Stimulated activated CD4-positive, alpha-beta T cell treated with anti-CD3 and anti-CD28 coated beads, Interleukin-4, amount 100 ng/mL, for 24 hours (primary cell): Measurements from ENCODE around the gene TBX1.
"Not testable (repeated sequence)": the region's sequence is repeated elsewhere in the genome, so short reads cannot be mapped to it uniquely, and the experiment has no call there.

Experiments used
- DNase-seq: peaks from one replicate; pipeline ENCODE4 v3.0.0-alpha.2; 2020

TBX1 gene

DNA sequence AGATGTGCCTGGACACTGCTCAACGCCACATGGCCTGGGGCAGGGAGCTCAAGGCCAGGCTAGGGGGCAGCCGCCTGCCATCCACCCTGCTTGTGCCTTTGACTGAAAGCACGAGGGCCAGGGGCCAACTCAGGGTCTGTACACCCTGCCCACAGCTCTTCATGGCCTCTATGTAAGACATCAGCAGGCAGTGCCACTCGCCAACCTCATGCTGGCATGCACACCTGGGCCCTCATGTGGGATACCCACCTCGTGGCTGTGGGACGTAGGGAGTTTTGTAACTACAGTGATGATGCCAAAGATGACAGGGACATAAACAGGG, 25.6 kb downstream of the TBX1 start:
- no peak for DNase-seq

DNA sequence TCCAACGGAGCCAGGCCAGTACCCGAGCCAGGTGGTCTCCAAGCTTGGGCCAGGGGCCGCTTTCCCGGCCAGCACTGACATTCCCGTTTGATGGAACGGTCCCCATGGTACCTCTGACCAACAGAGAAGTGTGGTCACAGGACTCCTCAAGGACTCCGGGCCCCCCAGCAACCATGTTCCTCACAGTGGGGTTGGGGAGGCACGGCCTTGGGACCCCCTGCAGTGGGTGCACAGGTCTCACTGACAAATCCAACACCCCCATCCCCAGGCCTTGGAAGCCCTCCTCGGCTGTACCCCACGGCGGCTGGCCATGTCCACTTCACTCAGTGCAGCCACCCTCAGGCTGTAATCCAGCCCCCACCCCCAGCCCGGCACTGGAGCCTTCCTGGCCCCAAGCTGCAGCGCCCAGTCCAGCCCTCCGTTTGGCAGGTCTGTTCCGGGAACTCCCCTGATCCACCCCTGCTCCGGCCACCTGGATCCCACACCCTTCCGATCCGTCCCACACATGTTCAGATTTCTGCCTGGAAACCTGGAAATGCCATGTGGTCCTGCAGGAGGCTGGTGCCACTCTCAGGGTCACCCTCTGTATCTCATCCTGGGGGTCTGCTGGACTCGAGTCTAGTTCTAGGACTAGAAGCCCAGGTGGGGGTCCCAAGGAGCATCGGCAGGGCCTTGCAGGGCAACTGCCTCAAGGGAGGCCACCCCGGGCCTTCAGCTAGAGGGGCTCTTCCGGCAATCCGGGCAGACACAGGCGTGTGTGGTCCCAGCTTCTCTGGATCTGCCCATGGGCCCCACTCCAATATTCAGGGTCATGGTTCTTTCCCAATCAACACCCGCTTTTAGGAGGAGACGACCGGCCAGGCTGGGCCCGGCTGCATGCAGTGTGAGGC, 26.6 kb downstream of the TBX1 start:
- DNase-seq = no peak

DNA sequence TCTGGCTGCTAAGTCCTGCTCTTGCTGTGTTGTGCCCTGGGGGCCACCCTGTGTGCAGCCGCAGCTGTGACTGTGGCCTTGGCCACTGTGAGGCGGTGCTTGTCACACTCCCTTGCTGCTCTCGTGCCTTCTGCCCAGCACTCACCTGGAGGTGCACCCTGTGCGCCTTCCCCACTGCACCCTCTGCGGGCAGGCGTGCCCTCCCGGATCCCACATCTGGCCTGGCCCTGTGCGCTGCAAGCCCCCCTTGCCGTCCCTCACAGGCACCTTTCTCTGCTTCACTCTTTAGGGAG, 27.2 kb downstream of the TBX1 start:
- DNase-seq = no peak

DNA sequence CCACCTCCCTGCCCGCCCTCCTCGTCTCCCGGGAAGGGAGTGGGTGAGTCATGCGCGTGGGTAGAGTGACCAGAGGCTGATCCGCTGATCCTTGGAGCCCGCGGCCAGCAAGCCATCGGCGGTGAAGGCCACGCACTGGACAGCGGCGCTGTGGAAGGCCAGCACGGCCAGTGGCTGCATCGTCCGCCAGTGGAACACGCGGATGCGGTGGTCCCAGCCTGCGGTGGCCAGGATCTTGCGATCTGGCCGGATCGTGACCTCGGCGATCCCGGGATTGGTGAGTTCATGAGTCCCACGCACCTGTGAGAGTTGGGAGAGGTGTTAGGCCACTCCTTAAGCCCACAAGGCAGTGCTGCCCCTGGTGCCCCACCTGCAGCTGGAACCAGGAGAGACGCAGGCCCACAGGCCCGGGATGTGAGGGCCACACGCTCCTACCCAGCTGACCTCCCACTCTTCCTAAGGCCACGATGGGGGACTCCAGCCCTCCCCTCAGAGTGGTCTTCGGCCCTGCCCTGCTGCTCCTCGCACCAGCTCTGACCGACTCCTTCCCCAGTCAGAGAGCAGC, 28.2 kb downstream of the TBX1 start:
- no peak for DNase-seq

DNA sequence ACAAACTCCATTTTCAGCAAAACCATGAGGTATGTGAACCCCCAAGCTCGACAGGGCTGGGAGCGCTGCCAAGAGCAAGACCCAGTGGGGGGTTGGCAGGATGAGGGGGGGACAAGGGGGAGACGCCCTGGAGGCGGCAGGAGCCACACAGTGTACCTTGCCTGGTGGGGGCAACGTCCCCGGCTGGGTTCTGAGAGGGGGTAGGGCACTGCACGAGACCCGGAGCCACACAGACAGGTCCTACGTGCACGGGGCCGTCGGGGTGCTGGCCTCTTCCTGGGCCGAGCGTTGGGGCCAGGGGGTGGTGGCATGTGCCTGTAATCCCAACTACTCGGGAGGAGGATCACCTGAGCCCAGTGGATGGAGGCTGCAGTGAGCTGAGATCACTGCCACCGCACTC, 28.8 kb downstream of the TBX1 start:
- no peak for DNase-seq

DNA sequence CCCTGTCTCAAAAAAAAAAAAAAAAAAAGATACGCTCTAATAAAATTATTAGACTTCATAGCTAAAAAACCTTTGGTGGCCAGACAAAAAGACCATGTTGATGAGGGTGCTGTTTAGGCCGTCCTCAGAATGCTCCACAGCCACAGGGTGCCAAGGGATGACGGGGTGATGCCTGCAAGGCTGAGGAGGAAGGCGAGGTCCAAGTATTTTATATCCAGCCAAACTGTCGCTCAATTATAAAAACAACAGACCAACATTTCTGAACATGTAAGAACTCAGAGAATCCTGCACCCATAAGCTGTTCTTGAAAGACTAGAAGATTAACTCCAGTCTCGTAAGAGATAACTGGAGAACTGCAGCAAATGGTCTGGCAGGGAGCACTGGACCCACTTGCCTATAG, 29.2 kb downstream of the TBX1 start:
- no peak for DNase-seq

DNA sequence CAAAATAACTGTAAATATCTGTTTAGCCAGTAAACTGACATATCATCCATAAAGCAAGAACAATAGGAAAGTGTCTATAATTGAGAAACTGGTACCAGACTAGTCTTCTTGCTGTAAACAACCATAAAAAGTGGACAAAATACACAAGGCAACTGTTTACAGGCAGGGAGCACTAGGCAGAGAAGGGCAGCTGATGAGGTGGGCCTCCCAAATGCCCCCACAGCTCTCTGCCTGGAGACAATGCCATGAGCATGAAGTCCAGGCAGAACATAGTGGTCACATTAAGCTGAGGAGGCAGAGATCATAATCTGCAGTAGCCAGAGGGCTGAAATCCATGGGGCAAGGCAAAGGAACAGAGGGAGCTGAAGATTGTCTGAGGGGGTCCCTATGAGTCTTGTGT, 30.7 kb downstream of the TBX1 start:
- no peak for DNase-seq

DNA sequence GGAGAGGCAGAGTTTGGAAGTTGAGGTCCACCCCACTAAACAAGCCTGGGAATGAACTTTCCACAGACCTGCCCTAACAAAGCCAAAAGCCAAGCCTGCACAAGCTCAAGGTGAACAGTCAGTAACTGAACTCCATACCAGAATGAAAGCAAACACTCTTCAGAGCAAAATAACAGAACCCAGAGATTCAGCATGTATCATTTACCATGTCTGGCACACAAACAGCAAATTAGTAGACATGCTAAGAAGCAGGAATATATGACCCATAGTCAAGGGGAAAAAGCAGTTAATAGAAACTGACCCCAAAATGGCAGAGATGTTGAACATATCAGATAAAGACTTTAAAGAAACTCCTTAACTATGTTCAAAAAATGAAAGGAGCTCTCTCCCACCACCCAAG, 31.3 kb downstream of the TBX1 start:
- no peak for DNase-seq

DNA sequence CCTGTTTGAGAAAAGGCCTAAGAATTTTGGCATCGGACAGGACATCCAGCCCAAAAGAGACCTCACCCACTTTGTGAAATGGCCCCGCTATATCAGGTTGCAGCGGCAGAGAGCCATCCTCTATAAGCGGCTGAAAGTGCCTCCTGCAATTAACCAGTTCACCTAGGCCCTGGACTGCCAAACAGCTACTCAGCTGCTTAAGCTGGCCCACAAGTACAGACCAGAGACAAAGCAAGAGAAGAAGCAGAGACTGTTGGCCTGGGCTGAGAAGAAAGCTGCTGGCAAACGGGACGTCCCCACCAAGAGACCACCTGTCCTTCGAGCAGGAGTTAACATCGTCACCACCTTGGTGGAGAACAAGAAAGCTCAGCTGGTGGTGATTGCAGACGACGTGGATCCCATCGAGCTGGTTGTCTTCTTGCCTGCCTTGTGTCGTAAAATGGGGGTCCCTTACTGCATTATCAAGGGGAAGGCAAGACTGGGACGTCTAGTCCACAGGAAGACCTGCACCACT, 31.9 kb downstream of the TBX1 start:
- DNase-seq = not testable (repeated sequence)

DNA sequence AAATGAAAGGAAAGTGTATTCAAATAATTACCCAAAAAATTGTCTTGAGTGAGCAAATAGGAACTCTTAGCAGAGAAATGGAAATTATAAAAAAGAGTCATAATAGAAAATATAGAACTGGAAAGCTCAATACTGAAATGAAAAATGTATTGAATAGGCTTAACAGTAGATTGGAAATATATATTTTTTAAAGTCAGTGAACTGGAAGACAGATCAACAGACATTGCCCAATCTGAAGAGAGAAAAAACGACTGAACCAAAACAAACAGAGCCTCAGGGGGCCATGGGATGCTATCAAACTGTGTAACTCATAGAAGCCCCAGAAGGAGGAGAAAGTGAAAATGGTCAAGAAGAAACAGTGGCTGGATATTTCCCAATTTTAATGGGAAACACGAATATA, 32.6 kb downstream of the TBX1 start:
- DNase-seq = no peak

DNA sequence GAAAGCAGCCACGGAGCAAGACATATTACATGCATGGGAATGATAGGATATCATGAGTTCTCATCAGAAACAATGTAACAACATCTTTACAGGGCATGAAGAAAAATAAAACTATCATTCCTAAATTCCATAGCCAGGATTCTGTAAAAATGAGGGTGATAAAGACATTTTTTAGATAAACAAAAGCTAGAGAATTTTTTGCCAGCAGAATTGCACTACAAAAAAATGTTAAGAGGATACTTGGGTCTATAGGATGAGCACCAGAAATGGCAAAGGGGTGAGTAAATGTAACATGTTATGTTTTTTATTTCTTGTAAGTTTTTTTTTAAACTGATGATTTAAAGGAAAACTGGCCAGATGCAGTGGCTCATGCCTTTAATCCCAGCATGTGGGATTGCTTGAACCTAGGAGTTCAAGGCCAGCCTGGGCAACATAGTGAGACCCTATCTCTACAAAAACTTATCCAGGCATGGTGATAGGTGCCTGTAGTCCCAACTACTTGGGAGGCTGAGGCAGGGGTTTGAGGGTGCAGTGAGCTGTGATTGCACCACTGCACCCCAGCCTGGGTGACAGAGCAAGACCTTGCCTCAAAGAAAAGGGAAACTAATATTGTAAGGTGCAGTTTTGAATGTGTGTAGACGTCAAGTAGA, 33.2 kb downstream of the TBX1 start:
- no peak for DNase-seq

DNA sequence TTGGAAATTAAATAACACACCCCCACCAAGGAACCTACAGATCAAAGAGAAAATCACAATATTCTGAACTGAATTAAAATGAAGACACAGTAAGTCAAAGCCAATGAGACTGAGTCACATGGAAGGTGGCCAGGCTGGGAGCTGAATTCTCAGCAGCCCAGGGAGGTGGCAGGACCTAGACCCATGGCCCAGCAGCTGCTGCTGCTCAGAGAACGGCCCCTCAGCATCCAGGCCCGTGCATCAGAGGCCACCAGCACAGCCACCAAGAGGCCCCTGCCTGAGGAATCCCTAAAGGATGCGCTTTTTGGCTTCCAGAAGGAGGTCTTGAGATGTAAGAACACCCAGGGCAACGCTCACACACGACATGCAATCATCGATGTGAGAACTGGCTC, 35.0 kb downstream of the TBX1 start:
- no peak for DNase-seq

DNA sequence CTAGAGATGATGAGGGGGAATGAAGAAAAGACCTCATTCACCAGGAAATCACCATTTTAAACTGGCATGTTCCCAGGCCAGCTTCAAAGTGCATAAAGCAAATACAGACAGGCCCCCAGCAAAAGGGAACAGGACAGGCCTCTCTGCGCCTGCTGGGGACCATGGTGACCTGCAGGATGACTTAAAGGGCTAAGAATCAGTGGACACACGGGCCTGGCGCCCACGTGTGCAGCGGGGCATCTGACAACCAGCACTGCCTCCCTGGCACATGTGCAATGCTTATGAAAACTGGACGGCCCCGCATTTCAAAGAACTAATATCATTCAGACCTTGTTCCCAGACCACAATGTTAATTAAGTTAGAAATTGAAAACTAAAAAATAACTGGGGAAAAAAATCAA, 35.6 kb downstream of the TBX1 start:
- DNase-seq = no peak

DNA sequence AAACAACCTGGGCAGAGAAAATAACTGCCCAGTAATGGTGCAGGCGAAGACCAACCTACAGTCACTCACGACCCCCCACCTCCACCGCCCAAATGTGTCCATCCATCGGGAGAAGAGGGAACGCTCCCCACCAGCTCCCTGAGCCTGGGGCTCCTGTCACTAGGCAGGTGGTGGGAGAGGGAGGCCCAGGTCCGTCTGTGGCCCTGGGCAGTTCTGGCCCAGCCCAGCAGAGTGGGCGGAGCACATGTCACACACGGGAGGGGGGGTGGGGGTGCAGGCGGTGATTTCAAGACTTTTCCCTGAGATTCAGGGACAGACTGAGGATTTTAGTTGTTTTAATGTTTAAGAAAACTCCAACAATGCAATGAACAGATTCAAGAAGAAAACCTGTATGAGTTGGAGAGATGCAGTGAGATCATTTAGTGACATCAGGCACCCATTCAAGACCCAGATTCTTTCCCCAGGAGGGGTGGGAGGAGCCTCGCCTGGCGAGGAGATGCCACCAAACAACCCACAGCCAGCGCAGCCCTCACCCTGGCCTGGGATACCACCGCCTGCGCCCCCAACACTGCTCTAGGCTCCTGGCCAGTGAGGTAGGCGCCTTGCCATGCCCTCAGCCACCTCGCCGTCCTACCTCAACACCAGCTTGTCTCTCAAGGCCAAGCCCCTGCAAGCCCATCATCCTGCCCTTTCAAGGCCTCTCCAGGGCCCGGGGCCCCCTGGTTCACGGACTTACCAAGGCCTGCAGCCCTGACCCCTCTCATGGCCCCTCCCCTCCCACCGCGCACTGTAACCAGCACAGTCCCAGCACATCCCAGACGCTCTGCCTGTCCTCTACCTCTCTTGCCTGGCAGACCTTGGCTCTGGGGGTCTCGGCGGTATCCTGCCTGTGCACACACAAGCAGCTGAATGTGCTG, 36.8 kb downstream of the TBX1 start:
- DNase-seq = no peak

DNA sequence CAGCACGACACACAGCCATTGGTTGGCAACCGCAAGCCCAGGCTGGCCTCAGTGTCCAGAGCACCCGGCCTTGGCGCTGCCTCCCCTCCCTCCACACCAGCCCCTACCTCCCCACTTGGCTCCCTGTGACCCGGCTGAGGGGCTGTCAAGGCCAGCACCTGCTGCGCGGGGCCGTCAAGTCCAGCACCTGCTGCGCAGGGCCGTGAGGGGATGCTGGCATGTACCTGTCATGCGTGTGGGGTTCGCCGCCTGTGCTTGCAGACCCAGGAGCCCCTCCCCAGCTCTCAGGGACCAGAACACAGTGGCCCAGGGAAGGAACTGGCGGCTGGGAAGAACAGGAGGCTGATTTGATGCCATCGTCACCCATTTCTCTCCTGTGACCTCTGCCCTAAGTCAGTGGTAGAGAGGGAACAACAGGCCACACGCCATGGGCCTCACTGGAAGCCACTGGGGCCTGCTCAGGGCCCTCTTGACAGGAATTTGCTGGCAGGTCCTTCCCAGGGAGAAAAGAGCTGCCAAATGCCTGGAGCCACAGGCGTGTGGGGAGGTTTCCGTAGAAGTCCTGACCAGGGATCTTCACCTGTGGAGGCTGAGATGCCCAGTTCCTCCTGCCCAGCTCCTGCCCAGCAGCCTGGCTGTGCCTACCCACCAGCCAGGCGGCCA, 37.6 kb downstream of the TBX1 start:
- DNase-seq = no peak

DNA sequence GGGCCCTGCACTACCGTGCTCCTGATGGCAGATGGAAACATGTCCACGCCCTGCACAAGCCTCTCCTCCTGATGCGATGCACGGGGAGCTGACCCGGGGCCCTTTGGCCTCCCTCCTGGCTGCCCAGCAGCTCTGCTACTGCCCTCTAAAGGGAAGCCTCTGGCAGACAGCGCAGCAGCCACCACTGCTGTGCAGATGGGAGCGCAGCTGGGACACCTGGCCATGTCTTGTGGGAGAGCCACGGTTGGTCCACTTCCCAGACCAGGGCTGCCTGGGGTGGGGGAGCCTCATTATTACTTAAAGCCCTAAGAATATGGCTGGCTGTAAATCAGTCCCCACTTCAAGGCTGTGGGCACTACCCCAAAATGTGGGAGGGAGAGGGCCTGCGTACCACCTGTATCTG, 38.3 kb downstream of the TBX1 start:
- no peak for DNase-seq

DNA sequence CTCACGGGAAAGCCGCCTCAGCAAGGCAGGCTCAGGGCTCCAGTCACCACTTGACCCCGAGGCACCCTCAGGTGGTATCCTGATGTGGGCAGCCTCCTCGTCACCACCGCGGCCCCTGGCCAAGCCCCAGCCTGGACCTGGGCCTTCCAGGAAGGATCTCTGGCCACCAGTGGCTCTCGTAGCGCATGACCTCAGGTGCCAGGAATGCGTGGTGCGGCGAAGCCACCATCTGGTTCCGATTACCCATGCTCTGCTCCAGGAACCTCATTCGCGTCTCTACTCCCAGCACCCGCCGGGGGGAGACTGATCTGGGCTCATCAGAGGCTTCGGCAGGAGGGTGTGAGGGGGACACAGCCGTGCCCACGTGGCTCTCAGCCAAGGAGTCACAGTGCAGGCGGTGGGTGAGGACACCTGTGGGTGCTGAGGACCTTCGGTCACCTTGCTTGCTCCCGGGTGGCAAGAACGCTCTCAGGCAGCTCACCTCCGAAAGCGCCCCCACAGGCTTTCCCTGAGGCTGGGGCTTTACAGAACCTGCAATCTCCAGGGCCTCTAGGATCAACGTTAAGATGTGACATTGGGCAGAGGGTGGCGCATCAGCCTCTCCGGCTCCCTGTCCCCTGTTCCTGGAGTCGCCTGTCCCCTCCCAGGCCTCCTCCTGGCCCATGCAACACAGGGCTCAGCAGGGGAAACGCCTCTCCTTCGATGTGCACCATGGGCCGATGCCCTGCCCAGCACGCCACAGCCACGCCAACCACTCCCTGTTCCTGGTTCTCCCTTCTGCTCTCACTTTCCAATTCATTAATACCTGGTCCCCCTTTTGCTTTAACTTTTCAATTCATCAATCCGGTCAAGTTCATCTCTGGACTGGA, 39.0 kb downstream of the TBX1 start:
- no peak for DNase-seq

DNA sequence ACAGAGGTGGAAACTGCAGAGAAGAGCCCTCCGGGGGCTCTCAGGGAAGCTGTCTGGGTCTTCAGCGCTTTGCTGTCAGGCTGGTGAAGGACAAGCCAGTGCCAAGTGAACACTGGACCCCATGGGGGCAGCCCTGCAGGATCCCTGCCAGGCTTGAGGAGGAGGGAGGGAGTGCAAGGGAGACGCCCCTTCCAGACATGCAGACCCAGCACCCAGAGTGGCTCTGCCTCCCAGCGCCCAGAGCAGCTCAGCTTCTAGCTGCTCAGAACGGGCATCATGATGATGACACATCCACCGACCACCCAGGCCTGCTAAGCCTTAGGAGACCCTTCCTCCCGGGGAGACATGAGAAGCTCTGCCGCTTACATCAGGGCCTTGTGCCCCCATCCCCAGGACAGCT, 39.7 kb downstream of the TBX1 start:
- no peak for DNase-seq

DNA sequence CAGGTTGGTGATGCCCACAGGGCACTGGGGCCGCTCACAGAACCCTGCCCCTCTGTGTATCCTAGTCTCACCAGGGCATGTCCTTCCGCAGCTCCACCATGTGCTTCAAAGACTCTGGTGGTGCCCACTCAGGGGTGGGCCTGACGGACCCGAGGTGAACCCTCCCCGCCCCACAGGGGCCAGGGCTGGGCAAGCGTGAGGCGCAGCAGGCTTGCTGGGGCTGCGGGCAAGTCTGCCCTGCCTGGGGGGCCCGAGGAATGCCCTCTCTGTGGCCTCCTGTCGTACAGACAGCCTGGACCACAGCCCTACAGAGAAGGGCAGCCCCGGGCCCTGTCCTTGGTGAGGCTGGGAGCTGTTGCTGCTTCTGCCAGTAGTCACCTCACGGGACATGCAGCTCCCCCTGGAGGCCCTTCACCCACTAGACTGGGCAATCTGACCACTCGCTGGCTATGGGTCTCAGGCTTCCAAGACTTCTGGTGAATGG, 40.2 kb downstream of the TBX1 start:
- no peak for DNase-seq

DNA sequence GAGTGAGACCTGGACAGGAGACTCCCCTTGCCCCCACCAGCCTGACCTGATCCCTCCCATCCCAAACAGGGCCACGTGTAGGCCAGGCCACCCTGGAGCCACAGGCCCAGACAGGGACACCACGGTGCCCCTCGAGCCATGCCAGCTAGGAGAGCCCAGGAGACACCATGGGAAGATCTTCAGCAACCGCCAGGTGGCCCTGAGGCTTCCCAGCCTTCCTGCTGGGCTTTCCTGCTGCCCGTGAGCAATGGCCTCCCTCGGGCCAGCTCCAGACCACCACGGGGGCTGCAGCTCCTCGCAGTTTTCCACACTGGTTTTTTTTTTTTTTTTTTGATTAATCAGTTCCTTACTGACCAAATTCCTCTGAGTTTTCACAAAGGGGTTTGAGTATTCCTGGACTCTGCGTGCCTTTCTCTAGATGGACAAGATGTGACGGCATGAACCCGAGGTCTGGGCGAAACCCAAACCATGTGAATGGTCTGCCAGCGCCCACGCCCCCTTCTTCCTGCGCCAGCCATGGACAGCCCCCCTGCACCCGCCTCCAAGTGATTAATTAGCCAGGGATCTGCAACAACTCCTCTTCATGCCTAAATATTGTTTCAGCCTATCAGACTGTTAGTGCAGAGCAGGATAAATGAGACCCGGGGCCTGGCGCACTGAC, 40.9 kb downstream of the TBX1 start:
- no peak for DNase-seq
